Trophoblast cell (in vitro differentiated cells and primary cell): ENCODE data around the gene PSMC6.

Source experiments
- DNase-seq, 2 donors: peaks; one replicate each; pipeline ENCODE4 v3.0.0-alpha.2; 2016
- H2AFZ ChIP-seq: 2 replicates; pipeline ENCODE4 v1.6.1; 2013; ENCODE audit warnings: low read length, moderate library complexity, mild to moderate bottlenecking; ENCODE audit not compliant: insufficient read depth, poor library complexity
- H2AK5ac ChIP-seq: 2 replicates; pipeline ENCODE4 v1.6.1; 2013; ENCODE audit warnings: mild to moderate bottlenecking, low read length
- H2BK120ac ChIP-seq: 2 replicates; pipeline ENCODE4 v1.6.1; 2013; ENCODE audit warnings: low read length, mild to moderate bottlenecking, moderate library complexity; ENCODE audit not compliant: insufficient read depth, poor library complexity
- H2BK12ac ChIP-seq: 2 replicates; pipeline ENCODE4 v1.6.1; 2013; ENCODE audit warnings: mild to moderate bottlenecking, low read length, moderate library complexity
- H2BK5ac ChIP-seq: 2 replicates; pipeline ENCODE4 v1.6.1; 2013; ENCODE audit warnings: low read length, low read depth, moderate library complexity, mild to moderate bottlenecking; ENCODE audit not compliant: poor library complexity
- H3K14ac ChIP-seq: 2 replicates; pipeline ENCODE4 v1.6.1; 2013; ENCODE audit warnings: mild to moderate bottlenecking, low read length
- H3K18ac ChIP-seq: 2 replicates; pipeline ENCODE4 v1.6.1; 2013; ENCODE audit warnings: mild to moderate bottlenecking, low read length
- H3K23ac ChIP-seq: 2 replicates; pipeline ENCODE4 v1.6.1; 2013; ENCODE audit warnings: low read length
- H3K27ac ChIP-seq: 2 replicates; pipeline ENCODE4 v1.5.1; 2013; ENCODE audit warnings: low read depth, mild to moderate bottlenecking, inconsistent platforms, low read length, moderate library complexity
- H3K27me3 ChIP-seq: 2 replicates; pipeline ENCODE4 v1.6.1; 2013; ENCODE audit warnings: inconsistent platforms, mild to moderate bottlenecking, low read length, moderate library complexity; ENCODE audit not compliant: insufficient read depth
- H3K36me3 ChIP-seq, 2 experiments: 1 replicate in 1 of 2; 2 replicates in 1 of 2; pipeline ENCODE4 v1.6.1; 2013; ENCODE audit warnings: low read length in 2 of 2, mild to moderate bottlenecking in 2 of 2, moderate library complexity in 1 of 2; ENCODE audit not compliant: insufficient read depth in 2 of 2, control insufficient read depth in 1 of 2
- H3K4ac ChIP-seq: 2 replicates; pipeline ENCODE4 v1.6.1; 2013; ENCODE audit warnings: low read depth, mild to moderate bottlenecking, low read length, moderate library complexity
- H3K4me1 ChIP-seq, 2 experiments: 1 replicate in 1 of 2; 2 replicates in 1 of 2; pipeline ENCODE4 v1.6.1; 2013; ENCODE audit warnings: low read length in 2 of 2, mild to moderate bottlenecking in 2 of 2, moderate library complexity in 1 of 2; ENCODE audit not compliant: insufficient read depth in 2 of 2, control insufficient read depth in 1 of 2
- H3K4me2 ChIP-seq: 2 replicates; pipeline ENCODE4 v1.6.1; 2013; ENCODE audit warnings: inconsistent platforms, mild to moderate bottlenecking, low read length, moderate library complexity
- H3K4me3 ChIP-seq: 2 replicates; pipeline ENCODE4 v1.5.1; 2013; ENCODE audit warnings: mild to moderate bottlenecking, low read depth, low read length, inconsistent platforms
- H3K79me1 ChIP-seq: one replicate; pipeline ENCODE4 v1.6.1; 2013; ENCODE audit warnings: low read length
- H3K79me2 ChIP-seq: 2 replicates; pipeline ENCODE4 v1.6.1; 2013; ENCODE audit warnings: low read length, mild to moderate bottlenecking; ENCODE audit not compliant: control insufficient read depth, insufficient read depth, poor library complexity
- H3K9ac ChIP-seq: 2 replicates; pipeline ENCODE4 v1.6.1; 2013; ENCODE audit warnings: mild to moderate bottlenecking, low read length
- H3K9me3 ChIP-seq: 2 replicates; pipeline ENCODE4 v1.6.1; 2013; ENCODE audit warnings: low read depth, mild to moderate bottlenecking, control low read depth, inconsistent platforms, low read length; ENCODE audit not compliant: insufficient read depth
- H4K12ac ChIP-seq: 2 replicates; pipeline ENCODE4 v1.6.1; 2013; ENCODE audit warnings: low read depth, mild to moderate bottlenecking, low read length, moderate library complexity
- H4K8ac ChIP-seq: 2 replicates; pipeline ENCODE4 v1.6.1; 2013; ENCODE audit warnings: low read depth, mild to moderate bottlenecking, low read length, moderate library complexity
- H4K91ac ChIP-seq: one replicate; pipeline ENCODE4 v1.6.1; 2013; ENCODE audit warnings: low read depth, mild to moderate bottlenecking, low read length, moderate library complexity
- WGBS: extraction: QIAGEN DNeasy Blood & Tissue Kit; methylation state at CpG from one replicate; pipeline ENCODE4 v1.1.7; 2013; ENCODE audit warnings: missing lambda C conversion rate; ENCODE audit not compliant: insufficient read length, insufficient coverage; ENCODE audit errors: extremely low coverage; 5-methylcytosine and 5-hydroxymethylcytosine counted together

PSMC6 gene

DNA sequence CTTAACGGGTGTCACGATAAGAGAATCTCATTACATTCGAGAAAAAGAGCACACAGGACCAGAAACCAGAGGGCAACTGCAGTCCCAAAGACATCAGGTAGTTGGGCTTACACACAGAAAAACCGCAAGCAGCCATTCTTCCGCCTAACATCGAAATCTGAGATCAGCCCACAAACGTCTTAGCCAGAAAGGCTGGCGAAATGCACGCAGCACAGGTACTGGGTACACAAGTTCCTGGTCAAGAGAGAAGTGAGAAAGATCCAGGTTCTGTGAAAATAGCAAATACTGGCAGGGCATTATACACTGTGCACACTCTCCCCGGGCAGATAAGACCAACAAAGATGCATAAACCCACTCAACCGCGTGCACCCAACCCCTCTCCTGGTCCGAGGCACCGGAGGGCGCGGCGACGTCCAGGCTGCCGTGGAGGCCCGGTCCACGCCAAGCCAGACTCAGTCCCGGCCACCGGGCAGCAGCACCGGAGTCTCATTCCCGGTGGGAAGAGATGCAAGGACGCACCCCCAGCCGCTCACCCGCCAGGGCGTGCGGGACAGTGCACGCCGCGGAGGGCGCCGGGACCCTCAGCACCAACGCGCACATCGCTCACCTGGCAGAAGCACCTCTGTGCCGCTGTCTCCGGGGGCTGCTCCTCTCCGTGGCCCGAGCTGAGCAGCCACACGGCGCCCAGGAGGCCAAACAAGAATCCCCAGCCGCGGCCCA lies 12.1 kb upstream of the PSMC6 start:
- H2BK12ac ChIP-seq: no peak overlapping the region
- H2BK120ac ChIP-seq: peak overlapping the region; percentile 48
- H4K12ac ChIP-seq: peak overlapping the region; percentile 80
- H4K91ac ChIP-seq: peak overlapping the region; percentile 84
- peak overlapping the region; percentile 84 for H4K8ac ChIP-seq
- no peak overlapping the region for H3K23ac ChIP-seq
- no CpG with 5 or more reads among the region's 46 CpGs for WGBS
- peak overlapping the region; percentile 18 for H3K4ac ChIP-seq
- peaks cover 6% of the 10 kb centered on the region for H3K79me1 ChIP-seq
- no peaks in the 10 kb centered on the region for H3K27me3 ChIP-seq
- peak overlapping the region; percentile 80 for H3K4me2 ChIP-seq
- peaks cover 6% of the 10 kb centered on the region for H3K79me2 ChIP-seq
- peak overlapping the region; percentile 93 for H3K4me3 ChIP-seq
- H3K9ac ChIP-seq: peak overlapping the region; percentile 81
- no peaks in the 10 kb centered on the region for H3K36me3 ChIP-seq
- no peak overlapping the region for H2AK5ac ChIP-seq
- H2BK5ac ChIP-seq: peak overlapping the region; percentile 54
- H3K9me3 ChIP-seq: no peaks in the 10 kb centered on the region
- H3K14ac ChIP-seq: peak overlapping the region; percentile 10
- peak overlapping the region; percentile 5 for H3K27ac ChIP-seq
- H2AFZ ChIP-seq: peak overlapping the region; percentile 62
- peak overlapping the region; percentile 92 for H3K18ac ChIP-seq
- DNase-seq: peak; percentile 25 to 53
- no peaks in the 10 kb centered on the region for H3K4me1 ChIP-seq

DNA sequence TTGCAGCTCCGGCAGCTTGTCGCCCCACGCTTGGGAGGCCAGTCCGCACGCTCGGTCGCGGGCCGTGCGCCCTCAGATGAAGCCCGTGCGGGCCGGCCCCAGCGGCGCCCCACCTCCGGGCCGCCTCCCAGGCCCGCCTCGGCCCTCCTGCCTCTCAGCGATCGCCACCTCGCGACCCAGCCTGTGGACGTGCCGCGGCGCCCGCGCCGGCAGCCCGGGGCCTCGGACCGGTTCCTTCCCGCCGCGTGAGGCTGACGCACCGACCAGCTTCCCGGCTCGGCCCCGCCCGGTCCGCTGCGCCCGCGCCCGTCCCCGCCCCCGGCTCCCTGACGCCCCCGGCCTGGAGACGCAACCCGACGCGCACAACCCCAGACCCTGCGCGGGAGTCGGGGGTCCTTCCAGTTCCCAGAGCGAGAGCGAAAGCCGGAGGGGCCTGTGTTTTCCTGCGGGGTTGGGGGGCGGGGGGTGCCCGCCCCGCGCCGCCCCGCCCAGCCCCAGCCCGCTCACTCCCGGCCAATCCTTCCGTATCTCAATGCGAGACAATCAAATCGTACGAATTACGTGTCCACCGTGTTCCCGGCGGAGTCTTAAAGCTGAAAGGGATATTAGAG lies 11.4 kb upstream of the PSMC6 start, which contains the start of gene ERO1A:
ERO1A (minus strand) TSS at position 78 of the 611 bp plus-strand sequence; CDS start at position 1, 77 bp downstream.
- peak within 1 kb of the TSS; percentile 80 for H4K12ac ChIP-seq
- H3K36me3 ChIP-seq: no peaks in the 10 kb centered on the region
- H4K8ac ChIP-seq: peak within 1 kb of the TSS; percentile 84
- H2AK5ac ChIP-seq: no peak within 1 kb of the TSS
- peak within 1 kb of the TSS; percentile 33 for H3K27ac ChIP-seq
- H3K4ac ChIP-seq: peak within 1 kb of the TSS; percentile 18
- H2BK12ac ChIP-seq: no peak within 1 kb of the TSS
- peak within 1 kb of the TSS; percentile 48 for H2BK120ac ChIP-seq
- H4K91ac ChIP-seq: peak within 1 kb of the TSS; percentile 84
- no peaks in the 10 kb centered on the region for H3K9me3 ChIP-seq
- peak within 1 kb of the TSS; percentile 81 for H3K9ac ChIP-seq
- WGBS: no CpG with 5 or more reads among the region's 78 CpGs
- peak; percentile 86 to 87 for DNase-seq
- no peaks in the 10 kb centered on the region for H3K4me1 ChIP-seq
- H3K4me2 ChIP-seq: peak within 1 kb of the TSS; percentile 80
- peak within 1 kb of the TSS; percentile 10 for H3K14ac ChIP-seq
- H3K4me3 ChIP-seq: peak within 1 kb of the TSS; percentile 93
- H3K79me1 ChIP-seq: peaks cover 6% of the 10 kb centered on the region
- H2BK5ac ChIP-seq: peak within 1 kb of the TSS; percentile 54
- H3K27me3 ChIP-seq: no peaks in the 10 kb centered on the region
- H2AFZ ChIP-seq: peak within 1 kb of the TSS; percentile 62
- H3K23ac ChIP-seq: no peak within 1 kb of the TSS
- peaks cover 6% of the 10 kb centered on the region for H3K79me2 ChIP-seq
- peak within 1 kb of the TSS; percentile 92 for H3K18ac ChIP-seq

DNA sequence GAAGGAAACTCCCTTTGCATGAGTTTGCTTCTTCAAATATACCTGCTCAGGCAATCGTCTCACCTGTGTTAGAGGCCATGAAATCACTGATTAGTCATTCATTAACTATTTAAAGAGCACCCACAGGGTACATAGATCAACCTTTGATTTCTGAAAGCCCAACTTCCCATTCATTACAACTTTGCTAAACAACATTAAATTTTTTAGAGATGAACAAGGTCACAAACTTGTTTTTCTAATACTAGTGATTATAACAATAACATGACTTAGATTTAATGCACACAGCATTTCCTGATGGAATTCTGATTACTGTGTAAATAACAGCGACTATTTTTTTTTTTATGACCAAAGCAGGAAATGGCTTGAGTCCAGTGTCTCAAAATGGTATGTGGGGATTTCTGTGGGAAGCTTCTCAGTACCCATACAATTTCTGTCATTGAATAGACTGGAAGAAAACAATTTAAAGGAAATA lies 6.3 kb upstream of the PSMC6 start:
- Histone ChIP-seq H2BK12ac (no peak overlapping the region), H3K23ac (no peak overlapping the region), H3K27me3 (no peaks in the 10 kb centered on the region), H3K79me2 (no peaks in the 10 kb centered on the region), H3K14ac (no peak overlapping the region), H4K8ac (no peak overlapping the region), H3K9me3 (no peaks in the 10 kb centered on the region), H4K12ac (no peak overlapping the region), H3K4ac (no peak overlapping the region), H2AFZ (no peak overlapping the region), H3K79me1 (no peaks in the 10 kb centered on the region), H2AK5ac (no peak overlapping the region), H4K91ac (no peak overlapping the region), H2BK5ac (no peak overlapping the region), H3K36me3 (no peaks in the 10 kb centered on the region), H2BK120ac (no peak overlapping the region), H3K18ac (no peak overlapping the region), H3K4me2 (no peak overlapping the region), H3K27ac (no peak overlapping the region), H3K4me3 (no peak overlapping the region), H3K4me1 (no peaks in the 10 kb centered on the region), H3K9ac (no peak overlapping the region)
- no CpG with 5 or more reads among the region's 2 CpGs for WGBS
- no peak for DNase-seq

DNA sequence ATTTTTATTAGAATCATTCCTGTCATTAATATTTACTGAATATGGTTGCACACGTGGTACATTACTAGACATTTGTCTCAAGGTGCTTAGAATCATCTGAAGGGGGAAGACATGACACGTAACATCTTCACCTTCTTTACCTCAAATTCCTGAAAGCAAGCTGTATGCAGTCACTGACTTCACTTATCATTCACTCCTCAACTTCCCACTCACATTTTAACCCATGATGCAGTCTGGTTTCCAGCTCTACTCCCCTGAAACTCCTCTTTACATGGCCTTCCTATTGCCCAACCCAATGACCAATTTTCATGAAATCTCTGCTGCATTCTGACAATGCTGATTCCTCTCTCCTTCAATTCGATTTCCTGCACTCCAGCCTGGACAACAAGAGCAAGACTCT lies 5.8 kb upstream of the PSMC6 start:
- no peak overlapping the region for H3K4ac ChIP-seq
- no peak overlapping the region for H4K91ac ChIP-seq
- H4K12ac ChIP-seq: no peak overlapping the region
- no peak overlapping the region for H2AFZ ChIP-seq
- H3K14ac ChIP-seq: no peak overlapping the region
- no peak overlapping the region for H4K8ac ChIP-seq
- H3K4me1 ChIP-seq: peaks cover 0 to under 1% of the 10 kb centered on the region in 2 experiments
- no peak overlapping the region for H3K18ac ChIP-seq
- H3K27me3 ChIP-seq: no peaks in the 10 kb centered on the region
- no peak overlapping the region for H3K4me2 ChIP-seq
- H3K9me3 ChIP-seq: no peaks in the 10 kb centered on the region
- no peak overlapping the region for H2BK120ac ChIP-seq
- H3K27ac ChIP-seq: no peak overlapping the region
- H3K79me2 ChIP-seq: no peaks in the 10 kb centered on the region
- no peaks in the 10 kb centered on the region for H3K36me3 ChIP-seq
- no peak overlapping the region for H3K23ac ChIP-seq
- H2AK5ac ChIP-seq: no peak overlapping the region
- no peak overlapping the region for H3K9ac ChIP-seq
- H3K4me3 ChIP-seq: no peak overlapping the region
- H3K79me1 ChIP-seq: no peaks in the 10 kb centered on the region
- no peak overlapping the region for H2BK5ac ChIP-seq
- DNase-seq: no peak
- H2BK12ac ChIP-seq: no peak overlapping the region
- WGBS: no CpG with 5 or more reads among the region's 3 CpGs
